Effector CD8-positive, alpha-beta T cell (primary cell): ENCODE results near the gene KCNC1.

Experiments used
- DNase-seq: peaks from one replicate; lab custom pipeline; 2025; lab: John Stamatoyannopoulos, UW

Gene KCNC1

DNA sequence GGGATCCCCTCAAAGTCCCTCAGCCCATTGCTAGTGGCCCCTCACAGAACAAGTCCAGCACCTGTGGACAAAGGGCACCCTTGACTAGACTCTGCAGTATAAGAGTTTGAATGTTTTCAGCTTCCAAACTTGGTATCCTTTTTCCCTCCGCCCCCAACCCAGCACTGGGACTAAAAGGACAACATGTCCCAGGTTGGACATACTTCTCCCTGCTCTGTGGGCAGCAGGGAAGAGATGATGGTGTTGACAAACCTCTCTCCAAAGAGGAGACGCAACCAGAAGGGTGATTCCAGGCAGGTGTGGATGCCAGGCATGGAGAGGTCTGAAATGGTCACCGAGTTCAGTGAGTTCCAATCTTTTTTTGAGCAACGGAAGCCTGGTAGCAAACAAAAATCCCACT, 19.7 kb upstream of the KCNC1 start:
- DNase-seq = no peak

DNA sequence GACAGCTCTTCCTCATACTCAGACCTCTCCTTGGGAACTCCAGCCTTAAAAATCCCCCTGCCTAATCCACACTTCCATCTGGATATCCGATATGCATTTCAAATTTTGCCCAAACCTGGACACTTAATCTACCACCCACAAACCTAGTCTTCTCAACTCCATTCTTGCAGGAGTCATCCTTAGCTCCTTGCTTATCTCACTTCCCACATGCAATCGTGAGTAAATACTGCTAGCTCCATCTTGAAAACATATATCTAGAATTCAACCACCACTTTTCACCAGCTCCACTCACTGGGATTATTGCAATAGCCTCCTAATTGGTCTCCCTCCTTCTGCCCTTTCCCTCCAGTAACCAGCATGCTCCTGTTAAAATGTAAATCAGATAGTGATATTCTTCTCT, 17.8 kb upstream of the KCNC1 start:
- DNase-seq = no peak

DNA sequence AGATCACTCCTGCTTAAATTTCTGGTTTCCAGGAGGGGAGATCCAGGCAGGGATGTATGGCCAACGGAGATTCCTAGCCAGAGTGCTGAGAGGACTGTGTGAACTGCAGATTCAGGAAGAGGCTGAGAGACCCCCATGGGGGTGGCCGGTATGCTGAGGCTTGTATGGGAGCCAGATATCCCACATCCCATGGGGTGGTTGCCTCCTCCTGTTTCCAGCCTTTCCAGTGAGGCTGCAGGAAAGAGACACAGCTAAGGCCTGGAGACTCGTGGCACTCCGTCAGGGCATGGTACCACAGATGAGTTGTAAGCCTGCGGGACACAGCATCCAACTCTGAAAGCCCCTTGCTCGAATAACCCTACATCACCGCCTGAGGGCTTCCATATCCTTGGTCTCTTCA, 16.6 kb upstream of the KCNC1 start:
- DNase-seq = no peak

- no peak for DNase-seq
These were observed 16.0 kb upstream of the KCNC1 start for GRCh38 chr11:17718510-17718962.

DNA sequence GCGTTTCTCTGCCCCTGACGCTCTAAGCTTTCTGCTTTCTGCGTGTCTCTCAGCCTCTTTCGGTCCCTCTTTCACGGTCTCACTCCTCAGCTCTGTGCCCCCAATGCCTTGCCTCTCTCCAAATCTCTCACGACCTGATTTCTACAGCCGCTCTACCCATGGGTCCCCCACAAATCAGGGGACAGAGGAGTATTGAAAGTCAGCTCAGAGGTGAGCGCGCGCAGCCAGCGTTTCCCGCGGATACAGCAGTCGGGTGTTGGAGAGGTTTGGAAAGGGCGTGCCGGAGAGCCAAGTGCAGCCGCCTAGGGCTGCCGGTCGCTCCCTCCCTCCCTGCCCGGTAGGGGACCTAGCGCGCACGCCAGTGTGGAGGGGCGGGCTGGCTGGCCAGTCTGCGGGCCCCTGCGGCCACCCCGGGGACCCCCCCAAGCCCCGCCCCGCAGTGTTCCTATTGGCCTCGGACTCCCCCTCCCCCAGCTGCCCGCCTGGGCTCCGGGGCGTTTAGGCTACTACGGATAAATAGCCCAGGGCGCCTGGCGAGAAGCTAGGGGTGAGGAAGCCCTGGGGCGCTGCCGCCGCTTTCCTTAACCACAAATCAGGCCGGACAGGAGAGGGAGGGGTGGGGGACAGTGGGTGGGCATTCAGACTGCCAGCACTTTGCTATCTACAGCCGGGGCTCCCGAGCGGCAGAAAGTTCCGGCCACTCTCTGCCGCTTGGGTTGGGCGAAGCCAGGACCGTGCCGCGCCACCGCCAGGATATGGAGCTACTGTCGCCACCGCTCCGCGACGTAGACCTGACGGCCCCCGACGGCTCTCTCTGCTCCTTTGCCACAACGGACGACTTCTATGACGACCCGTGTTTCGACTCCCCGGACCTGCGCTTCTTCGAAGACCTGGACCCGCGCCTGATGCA, 15.3 kb upstream of the KCNC1 start, which contains the start of gene MYOD1:
Gene MYOD1, plus strand, starts transcription at position 544 of the 910 bp plus-strand sequence. Its CDS starts 212 bp downstream, at position 756.
- DNase-seq = no peak

DNA sequence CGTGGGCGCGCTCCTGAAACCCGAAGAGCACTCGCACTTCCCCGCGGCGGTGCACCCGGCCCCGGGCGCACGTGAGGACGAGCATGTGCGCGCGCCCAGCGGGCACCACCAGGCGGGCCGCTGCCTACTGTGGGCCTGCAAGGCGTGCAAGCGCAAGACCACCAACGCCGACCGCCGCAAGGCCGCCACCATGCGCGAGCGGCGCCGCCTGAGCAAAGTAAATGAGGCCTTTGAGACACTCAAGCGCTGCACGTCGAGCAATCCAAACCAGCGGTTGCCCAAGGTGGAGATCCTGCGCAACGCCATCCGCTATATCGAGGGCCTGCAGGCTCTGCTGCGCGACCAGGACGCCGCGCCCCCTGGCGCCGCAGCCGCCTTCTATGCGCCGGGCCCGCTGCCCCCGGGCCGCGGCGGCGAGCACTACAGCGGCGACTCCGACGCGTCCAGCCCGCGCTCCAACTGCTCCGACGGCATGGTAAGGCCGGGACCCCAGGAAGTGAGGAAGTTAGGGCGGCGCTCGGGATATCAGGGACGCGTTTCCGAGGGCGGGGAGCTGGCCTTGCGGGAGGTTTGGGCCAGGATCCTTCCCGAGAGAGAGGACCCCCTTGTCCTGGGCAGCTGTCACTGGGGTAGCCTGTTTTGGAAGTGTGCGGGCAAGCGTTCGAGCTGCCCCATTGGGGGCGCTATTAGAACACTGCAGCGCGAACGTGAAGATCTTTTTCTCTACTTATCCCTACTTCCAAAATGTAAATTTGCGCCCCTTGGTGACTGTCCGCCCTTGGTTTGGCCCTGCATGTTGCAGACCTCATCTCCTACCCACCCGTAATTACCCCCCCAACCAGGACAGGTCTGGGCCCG, 14.4 kb upstream of the KCNC1 start:
- DNase-seq = no peak

DNA sequence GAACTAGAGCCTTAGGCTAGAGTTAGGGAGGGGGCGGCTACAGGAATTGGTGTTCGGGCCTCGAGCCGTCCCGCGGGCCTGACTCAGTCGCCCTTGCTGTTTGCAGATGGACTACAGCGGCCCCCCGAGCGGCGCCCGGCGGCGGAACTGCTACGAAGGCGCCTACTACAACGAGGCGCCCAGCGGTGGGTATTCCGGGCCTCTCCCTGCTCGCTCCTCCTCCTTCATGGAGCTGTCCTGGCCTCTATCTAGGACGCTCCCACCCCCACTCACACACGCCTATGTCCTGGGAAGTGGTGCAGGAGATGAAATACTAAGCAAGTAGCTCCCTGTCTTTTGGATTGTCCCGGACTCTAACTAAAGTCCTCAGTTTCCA, 13.8 kb upstream of the KCNC1 start:
- DNase-seq = no peak

GRCh38 chr11:17721242-17721999, 13.2 kb upstream of the KCNC1 start:
- DNase-seq = no peak

DNA sequence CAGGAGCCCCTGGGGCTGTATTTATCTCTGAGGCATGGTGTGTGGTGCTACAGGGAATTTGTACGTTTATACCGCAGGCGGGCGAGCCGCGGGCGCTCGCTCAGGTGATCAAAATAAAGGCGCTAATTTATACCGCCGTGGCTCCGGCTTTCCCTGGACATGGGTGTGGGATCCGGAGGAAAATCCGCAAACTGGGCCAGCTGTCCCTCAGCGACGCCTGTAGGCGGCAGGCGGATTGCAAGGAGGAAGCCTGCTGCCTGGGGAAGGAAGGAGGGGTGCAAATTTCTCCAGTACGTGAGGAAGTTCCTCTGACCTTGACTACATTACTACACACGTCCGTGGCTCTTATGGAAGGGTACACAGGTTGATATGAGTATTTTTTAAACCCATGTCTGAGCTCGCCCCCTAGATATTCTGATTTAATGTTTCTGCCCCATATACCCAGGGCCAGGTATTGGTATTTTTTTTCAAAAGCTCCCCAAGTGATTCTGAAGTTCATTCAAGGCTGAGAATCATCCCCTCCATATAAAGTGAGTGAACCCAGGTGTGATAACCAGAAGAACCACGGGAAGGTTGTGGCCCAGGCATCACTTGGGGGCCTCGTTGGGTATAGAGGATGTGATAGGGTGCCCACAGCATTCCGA, 12.5 kb upstream of the KCNC1 start:
- no peak for DNase-seq

GRCh38 chr11:17724020-17724908, 10.3 kb upstream of the KCNC1 start:
- no peak for DNase-seq

DNA sequence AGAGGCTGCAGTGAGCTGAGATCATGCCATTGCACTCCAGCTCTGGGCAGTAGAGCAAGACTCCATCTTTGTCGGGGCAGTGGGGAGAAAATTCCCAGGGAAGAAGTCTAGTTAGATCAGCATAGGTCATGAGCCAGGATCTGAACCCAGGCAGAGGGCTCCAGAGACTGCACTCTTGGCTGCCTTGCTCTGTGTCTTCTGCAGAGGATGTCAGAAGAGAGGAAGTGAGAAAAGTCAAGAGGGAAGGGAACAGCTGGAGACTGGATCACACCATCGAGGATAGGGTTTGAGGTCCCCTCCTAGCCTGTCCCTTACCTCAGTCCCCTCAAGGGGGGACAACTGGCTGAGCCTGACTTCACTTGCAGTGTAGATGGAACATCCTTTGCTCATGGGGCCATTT, 9.4 kb upstream of the KCNC1 start:
- no peak for DNase-seq

GRCh38 chr11:17730137-17730536, 4.4 kb upstream of the KCNC1 start:
- no peak for DNase-seq

DNA sequence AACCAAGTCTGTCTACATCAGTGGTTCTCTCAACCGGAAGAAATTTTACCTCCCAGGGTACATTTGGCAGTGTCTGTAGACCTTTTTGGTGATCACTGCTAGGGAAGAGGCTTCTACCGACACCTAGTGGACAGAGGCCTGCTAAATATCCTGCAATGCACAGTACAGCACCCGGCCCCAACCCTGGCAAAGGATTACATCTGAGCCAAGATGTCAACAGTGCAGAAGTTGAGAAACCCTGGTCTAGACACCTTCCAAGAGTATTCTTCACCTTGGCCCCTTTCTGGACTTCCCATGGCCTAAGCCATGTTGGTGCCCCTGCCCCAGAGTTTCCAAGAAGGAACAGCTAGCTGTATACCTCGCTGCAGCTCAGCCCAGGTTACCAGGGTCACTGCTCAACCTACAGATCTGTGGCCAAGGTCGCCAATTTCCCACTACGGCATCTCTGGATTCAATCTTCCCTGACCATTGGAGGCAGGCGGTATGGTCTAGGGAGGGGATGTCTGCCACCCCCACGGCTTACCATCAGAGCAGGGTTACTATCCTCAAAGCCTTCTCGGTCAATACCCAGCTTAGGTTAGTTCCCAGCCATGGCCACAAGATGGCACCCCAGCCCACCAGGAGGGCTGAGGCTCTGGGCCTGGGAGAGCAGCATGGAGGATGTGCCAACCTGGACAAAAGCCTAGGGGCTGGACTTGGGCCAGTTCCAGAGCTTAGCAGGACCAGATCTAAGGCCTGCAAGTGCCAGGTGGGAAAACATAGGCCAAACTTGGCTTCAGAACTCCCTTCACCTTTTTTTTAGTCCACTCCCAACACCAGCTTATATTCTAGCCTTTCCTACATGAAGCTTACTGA, 3.7 kb upstream of the KCNC1 start:
- peak; percentile 17 for DNase-seq

DNA sequence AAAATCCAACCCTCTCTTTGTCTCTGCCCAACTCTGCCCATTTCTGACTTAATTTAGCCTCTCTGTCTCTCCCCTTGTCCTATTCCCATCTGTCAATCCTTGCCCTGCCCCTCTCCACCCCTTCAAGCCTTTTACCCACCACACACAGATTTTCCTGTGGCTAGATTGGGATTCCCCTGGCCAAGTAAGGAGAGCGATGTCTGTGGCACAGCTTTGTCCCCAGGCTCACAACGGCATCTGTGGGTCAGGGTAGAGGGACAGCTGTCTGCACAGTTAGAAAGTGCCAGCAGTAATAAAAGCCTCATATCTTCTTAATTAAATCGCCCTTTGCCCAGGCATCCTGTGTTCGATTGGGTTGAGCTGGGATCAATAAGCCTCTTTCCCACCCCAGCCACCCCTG, 1.3 kb upstream of the KCNC1 start:
- no peak for DNase-seq

GRCh38 chr11:17734986-17735817, 621 bp downstream of the KCNC1 start:
- DNase-seq = no peak

DNA sequence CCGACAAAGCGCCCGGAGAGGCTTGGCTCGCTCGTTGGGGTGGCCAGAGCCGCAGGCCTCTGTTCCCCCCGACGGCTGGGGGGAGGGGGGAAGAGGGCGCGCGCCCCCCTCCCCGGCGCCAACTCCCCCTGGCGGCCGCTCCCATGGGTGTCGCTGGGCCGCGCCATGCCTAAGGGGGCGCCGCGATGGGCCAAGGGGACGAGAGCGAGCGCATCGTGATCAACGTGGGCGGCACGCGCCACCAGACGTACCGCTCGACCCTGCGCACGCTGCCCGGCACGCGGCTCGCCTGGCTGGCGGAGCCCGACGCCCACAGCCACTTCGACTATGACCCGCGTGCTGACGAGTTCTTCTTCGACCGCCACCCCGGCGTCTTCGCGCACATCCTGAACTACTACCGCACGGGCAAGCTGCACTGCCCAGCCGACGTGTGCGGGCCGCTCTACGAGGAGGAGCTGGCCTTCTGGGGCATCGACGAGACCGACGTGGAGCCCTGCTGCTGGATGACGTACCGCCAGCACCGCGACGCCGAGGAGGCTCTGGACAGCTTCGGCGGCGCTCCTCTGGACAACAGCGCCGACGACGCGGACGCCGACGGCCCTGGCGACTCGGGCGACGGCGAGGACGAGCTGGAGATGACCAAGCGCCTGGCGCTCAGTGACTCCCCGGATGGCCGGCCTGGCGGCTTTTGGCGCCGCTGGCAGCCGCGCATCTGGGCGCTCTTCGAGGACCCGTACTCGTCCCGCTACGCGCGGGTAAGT, 1.4 kb downstream of the KCNC1 start:
- no peak for DNase-seq

- no peak for DNase-seq
These were observed 2.0 kb downstream of the KCNC1 start for GRCh38 chr11:17736579-17736893.
